Retinal pigment epithelial cell (primary cell): ENCODE measurements around the gene GPR141.

Experiments
- DNase-seq: peaks from one replicate; pipeline ENCODE4 v3.0.0-alpha.2; 2010; ENCODE audit warnings: low read depth
- H3K4me3 ChIP-seq: 2 replicates; pipeline ENCODE4 v1.5.1; 2011; ENCODE audit warnings: mild to moderate bottlenecking, low read length, control low read depth, moderate library complexity
- CTCF ChIP-seq: conservative IDR thresholded peaks from 2 replicates; pipeline ENCODE4 v1.5.1; 2011; ENCODE audit warnings: low read depth, low read length, control low read depth, inconsistent platforms

Gene GPR141

GRCh38 chr7:37729181-37729580 is 45.6 kb downstream of the GPR141 start:
- H3K4me3 ChIP-seq = no peak overlapping the region
- TF ChIP-seq CTCF = no peak
- no peak for DNase-seq

GRCh38 chr7:37730501-37730900 is 46.9 kb downstream of the GPR141 start:
- DNase-seq = no peak
- H3K4me3 ChIP-seq = no peak overlapping the region
- no peak for TF ChIP-seq CTCF

DNA sequence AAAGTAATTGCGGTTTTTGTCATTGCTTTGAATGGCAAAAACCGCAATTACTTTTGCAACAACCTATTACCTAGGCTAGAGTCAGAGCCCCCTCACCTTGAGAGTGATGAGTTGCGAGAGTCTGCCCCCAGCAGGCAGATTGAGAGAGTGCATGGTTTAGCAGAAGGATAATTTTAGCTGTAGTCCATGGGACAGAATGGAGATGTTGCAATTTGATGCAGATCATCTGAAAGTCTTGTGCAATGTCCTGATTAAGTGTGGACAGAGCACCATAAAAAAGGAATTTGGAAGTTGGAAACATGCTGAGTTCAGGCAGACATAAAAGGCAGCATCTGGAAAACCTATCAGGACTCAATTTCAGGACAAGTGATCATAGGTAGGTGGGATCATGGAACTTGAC is 48.7 kb downstream of the GPR141 start:
- DNase-seq = no peak
- TF ChIP-seq CTCF = no peak
- H3K4me3 ChIP-seq = no peak overlapping the region

DNA sequence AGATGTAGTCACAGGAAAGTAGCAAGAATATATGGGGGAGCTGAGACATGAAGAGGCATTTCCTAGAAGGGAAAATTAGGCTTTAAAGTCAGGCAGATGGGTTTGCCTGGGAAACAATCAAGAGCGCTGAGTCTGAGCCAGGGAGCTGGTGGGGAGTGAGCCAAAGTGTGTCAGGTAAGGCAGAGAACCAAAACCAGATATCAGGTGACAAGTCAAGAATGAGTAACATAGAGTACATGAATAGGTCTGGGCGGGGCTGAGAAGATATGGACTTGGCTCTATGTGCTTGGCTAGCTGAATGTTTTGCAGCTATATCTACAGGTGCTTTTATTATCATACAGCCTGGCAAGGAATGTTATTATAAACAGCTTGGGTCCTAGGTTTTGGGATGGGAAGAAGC is 49.3 kb downstream of the GPR141 start:
- no peak overlapping the region for H3K4me3 ChIP-seq
- no peak for DNase-seq
- TF ChIP-seq CTCF = no peak

DNA sequence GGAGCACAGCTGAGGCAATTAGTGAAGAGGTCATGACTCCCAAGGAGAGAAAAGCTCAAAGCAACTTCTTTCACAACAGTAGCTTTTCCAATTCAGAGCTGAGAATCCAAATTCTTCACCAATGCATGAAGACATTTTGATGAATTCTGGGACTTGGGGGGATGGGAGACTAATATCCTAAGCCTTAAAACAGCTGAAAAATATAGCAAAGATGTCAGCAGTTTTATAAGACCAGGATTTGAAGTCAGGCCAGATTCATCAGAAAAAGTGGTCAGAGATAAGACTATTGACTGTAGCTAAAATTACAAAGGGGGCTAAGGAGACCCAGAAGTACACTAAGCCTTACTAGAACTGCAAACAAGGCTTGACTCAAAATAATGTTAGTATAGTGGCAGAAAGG is 51.6 kb downstream of the GPR141 start:
- H3K4me3 ChIP-seq = no peak overlapping the region
- TF ChIP-seq CTCF = no peak
- no peak for DNase-seq

- TF ChIP-seq CTCF = no peak
- DNase-seq = no peak
These were observed 54.8 kb downstream of the GPR141 start for GRCh38 chr7:37738321-37738720.

GRCh38 chr7:37740398-37740797 is 56.8 kb downstream of the GPR141 start:
- TF ChIP-seq CTCF = no peak
- no peak overlapping the region for H3K4me3 ChIP-seq
- DNase-seq = no peak

More at GRCh38 chr7:37738321-37738720, 54.8 kb downstream of the GPR141 start:
- H3K4me3 ChIP-seq = no peak overlapping the region
